Activated CD8-positive, alpha-beta memory T cell treated with anti-CD3 and anti-CD28 coated beads, Interleukin-2, amount 50 U/mL, for 4 hours (primary cell): ENCODE data around the gene SYTL1.

ENCODE experiments used
- DNase-seq: peaks from one replicate; pipeline ENCODE4 v3.0.0-alpha.2; 2020

Gene SYTL1

GRCh38 chr1:27318596-27318995, 23.2 kb upstream of the SYTL1 start:
- DNase-seq: no peak

GRCh38 chr1:27321813-27322568, 19.8 kb upstream of the SYTL1 start, which contains the start of gene TMEM222:
Gene TMEM222 (plus strand): TSS chr1:27322163. CDS start chr1:27322198, 35 bp downstream.
- peak; percentile 97 for DNase-seq

DNA sequence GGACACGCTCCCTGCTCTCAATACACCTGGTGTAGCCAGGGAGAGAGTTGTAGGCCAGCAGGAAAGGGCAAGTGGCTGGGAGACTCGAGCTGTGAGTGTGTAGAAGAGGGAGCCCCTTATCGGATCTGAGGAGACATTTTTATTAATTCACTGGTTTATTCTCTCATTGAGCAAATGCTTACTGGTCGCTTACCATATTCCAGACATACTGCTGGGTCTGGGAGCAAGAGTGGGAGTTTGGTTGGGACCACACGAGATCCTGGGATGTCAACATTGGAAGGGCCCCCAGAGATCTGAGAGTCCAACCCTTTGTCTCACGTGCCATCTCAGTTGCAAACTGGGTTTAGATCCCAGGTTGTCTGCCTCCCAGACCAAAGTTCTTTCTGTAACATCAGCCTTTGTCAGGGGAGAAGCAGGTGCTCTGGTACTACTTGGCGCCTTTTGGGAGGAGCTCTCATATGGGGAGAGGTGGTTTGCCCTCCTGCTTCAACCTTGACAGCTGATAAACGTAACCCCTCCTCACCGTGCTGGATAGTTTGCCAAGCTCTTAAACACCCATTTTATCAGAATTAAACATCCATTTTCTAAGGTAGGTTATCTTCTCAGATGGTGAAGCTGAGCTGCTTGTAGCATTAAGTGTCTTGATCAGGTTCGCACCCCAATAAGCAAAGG, 19.1 kb upstream of the SYTL1 start:
- DNase-seq: no peak

DNA sequence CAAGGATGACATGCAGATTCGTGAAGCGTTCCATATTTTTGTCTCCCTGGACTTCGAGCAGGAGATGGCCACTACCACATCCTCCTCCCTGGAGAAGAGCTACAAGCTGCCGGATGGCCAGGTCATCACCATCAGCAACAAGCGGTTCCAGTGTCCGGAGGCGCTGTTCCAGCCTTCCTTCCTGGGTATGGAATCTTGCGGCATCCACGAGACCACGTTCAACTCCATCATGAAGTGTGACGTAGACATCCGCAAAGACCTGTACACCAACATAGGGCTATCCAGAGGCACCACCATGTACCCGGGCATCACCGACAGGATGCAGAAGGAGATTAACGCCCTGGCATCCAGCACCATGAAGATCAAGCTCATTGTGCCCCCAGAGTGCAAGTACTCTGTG, 16.5 kb upstream of the SYTL1 start:
- DNase-seq: no peak

DNA sequence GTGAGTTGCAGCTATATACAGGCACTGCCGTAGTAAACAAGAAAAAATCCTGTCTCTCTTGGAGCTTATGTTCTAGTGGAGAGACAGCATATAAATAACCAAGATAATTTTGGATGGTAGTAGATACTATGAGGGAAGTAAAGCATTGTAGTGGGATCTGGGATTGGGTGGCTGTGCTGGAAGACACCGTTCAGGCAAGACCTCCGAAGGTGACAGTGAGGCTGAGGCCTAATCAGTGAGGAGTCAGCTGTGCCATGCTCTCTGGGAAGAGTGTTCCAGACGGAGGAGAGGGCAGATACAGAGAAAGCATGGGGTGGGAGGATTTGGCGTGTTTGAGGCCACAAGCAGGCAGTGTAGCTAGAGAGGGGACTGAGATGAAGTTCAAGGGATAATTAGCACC, 13.9 kb upstream of the SYTL1 start:
- DNase-seq: no peak

DNA sequence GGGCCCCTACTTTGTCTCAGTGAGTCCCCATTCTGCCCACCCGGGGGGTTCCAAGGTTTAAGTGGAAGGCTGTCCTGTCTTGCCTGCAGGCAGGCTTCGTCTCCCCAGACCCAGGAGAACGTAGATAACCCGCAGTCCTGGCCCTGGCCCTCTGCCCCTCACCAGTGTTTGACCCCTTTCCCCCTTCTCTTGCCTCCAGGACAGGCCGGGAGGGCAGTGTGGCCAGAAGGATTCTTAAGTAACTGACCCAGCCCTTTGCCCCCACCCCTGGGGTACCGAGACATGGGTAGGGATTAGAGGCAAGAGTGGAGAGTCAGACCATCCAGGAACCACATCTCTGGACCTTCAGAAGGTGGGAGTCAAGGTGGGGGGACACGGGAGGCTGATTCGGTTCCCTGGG, 11.0 kb upstream of the SYTL1 start:
- DNase-seq: no peak

DNA sequence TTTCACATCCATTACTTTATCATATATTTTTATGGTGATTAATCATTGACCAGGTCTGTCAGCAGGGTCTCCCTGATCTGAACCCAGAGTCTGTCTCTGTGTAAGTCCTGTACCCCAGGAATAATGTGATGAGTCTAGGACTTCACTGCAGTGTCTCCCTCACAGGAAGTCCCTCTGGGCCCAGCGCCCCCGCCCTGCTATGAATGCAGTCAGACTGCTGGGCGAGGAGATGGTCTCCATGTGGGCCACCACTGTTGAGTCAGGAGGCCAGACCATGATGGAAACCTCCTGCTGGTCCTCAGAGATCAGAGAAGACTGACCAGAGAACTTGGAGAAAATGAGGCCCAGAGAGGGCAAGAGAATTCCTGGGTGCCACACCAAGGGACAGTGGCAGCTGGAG, 10.4 kb upstream of the SYTL1 start:
- DNase-seq: no peak

- DNase-seq: no peak
Measured at GRCh38 chr1:27331922-27332321, 9.9 kb upstream of the SYTL1 start.

GRCh38 chr1:27332536-27333281, 9.1 kb upstream of the SYTL1 start:
- DNase-seq: peak; percentile 54

DNA sequence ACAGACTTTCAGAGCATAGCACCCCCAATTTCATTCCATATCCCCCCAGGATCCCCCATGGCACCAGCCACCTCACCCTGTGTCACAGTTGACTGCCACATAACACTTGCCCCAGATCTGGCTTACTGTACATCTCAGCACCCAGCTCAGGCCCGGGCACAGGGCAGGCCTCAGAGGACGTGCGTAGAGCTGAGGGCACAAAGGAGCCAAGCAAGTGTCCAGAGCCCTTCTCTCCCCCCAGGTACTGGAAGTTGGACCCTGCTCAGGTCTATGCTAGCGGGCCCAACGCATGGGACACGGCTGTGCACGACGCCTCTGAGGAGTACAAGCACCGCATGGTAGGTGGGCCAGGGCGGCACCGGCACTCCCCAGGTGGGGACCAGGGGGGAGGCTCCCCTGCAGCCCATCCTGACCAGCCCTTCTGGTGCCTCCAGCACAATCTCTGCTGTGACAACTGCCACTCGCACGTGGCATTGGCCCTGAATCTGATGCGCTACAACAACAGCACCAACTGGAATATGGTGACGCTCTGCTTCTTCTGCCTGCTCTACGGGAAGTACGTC, 8.0 kb upstream of the SYTL1 start:
- DNase-seq: no peak

DNA sequence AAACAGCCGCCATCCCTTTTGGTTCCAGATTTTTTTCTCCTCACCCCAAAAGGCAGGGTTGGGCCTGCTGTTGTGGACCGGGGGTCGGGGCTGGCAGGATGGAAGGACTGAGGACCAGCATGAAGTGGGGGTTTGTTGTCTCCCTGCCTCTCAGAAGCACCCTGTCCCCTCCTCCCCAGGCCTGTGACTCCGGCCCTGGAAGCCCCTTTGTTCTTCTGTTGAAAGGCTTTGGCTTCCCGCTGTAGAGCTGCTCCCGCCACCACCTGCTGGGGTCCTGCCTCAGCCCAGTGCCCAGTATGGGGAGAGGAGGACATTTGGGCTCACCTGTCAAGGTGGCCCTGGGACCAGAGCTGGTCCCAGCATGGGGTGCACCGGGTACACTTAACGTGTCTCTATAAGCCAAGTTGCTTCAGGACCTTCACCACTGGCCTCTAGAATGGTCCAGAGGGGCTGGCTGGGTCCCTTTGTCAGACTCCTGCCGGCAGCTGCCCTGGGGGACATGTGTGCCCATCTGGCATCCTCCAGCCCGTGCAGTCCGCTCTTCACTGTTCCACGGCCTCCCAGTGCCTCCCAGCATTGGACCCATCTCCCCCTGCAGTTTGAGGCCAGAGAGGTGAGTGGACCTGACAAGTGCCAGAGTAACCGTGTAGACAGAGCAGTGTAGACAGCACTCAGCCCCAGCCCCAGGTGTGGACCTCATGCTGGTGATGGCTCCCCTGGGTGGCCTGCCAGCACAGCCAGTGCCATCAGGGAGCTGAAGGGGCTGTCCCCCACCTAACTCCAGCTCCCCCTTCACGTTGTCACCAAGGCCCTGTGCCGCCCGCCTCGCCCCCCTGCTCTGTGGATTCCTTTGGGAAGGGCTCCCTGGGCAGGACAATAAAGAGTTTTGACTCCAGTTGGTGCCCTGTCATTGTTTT, 6.1 kb upstream of the SYTL1 start:
- DNase-seq: no peak

DNA sequence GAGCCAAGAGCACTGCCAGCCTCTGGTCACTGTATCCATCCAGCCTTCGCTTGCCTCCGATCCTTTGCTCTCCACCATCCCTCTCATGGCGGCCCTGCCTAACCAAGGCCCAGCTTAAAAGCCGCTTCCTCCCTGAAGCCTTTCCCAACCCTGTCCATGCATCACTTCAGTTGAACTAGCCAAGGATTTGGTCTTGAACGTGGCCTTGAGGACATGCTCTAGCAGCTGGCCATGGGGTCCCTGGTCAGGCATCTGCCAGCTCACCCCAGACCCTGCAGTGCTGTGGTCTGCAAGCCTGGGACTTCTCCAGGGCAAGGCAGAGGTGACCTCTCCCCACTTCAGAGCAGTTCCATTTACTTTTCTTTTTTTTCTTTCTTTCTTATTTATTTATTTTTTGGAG, 5.1 kb upstream of the SYTL1 start:
- DNase-seq: no peak

DNA sequence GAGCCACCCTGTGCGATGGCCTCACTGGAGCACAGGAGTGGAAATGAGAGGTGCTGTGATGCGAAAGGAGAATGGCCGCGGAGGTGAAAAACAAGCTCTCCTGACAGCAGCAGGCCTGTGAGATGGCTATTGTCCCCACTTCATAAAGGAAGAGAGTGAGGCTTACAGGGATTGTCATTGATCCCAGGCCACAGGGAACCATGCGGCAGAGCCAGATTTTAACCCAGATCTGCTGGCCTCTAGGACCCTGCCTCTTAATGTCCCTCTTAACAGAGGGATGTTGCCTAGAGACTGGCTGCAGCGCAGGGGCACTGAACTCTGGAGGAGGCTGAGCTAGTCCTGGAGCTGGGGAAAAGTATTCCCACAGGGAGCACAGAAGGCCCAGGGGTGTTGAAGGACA, 3.1 kb upstream of the SYTL1 start:
- DNase-seq: no peak

GRCh38 chr1:27339213-27339612, 2.6 kb upstream of the SYTL1 start:
- no peak for DNase-seq

DNA sequence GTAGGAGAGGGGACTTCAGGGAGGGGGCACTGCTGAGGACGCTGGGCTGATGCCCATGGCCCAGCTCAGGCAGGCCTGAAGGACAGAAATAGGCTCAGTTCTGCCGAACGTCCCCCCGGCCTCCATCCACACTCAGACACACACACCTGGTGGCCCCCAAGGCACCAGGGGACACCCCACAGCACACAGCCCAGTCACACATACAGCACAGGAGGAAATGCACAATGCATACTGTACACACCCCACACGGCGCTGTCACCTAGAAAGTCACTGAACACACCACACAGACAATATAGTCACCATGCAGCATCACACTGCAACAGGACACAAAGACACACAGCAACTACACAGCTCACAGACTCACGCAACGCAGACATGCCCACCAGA, 562 bp downstream of the SYTL1 start:
- DNase-seq: peak; percentile 38

DNA sequence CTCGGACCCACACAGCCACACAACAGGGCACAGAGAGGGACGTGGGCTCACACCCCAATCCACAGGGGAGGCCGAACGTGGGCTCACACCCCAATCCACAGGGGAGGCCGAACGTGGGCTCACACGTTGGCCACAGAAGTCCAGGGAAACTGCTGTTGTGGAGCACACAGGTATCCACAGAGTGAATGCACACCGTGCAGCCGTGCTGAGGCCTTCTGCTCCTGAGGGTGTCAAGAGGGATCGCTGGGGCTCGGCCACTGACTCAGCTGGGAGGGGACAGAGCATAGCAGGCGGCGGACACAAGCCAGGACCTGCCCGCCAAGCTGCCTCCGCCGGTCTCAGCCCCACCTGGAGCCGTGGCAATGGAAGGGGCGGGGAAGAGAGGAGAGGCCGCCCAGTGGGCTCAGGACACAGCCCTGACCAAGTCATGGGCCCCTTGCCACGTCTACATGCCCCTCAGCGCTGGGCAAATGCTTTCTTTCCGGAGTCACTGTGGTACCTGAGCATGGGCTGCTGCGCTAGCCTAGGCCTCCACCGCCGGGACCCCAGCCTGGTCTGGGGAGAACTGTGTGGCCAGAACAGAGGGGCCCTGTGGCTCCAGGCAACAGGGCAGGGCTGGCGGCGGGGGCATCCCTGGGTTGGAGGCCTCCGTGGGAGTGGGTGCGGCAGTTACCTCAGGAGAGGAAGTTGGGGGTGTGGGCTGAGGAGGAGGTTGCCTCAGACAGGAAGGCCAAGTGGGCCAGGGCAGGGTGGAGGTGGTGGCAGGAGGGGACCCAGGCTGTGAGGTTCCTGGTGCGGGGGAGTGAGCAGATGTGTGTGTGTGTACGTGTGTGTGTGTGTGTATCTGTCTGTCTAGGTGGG, 1.2 kb downstream of the SYTL1 start:
- peak; percentile 79 for DNase-seq

- no peak for DNase-seq
Measured at GRCh38 chr1:27343639-27344025, 1.8 kb downstream of the SYTL1 start.

GRCh38 chr1:27345272-27345671, 3.5 kb downstream of the SYTL1 start:
- DNase-seq: no peak

DNA sequence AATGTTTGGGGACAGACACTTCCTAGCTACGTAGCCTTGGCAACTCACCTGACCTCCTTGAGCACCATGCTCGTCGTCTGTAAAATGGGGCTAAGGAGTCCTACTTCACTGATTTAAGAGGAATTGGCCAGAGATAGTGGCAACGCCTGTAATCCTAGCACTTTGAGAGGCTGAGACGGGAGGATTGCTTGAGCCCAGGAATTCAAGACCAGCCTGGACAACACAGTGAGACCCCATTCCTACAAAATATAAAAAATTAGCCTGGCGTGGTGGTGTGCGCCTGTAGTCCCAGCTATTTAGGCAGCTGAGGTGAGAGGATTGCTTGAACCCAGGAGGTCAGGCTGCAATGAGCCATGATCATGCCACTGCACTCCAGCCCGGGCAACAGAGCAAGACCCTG, 4.5 kb downstream of the SYTL1 start:
- DNase-seq: no peak

- DNase-seq: no peak
Measured at GRCh38 chr1:27346991-27347624, 5.3 kb downstream of the SYTL1 start.
